HG02970 (cell line): ENCODE data around the gene KCNA10.
"Not testable (repeated sequence)": the region's sequence is repeated elsewhere in the genome, so short reads cannot be mapped to it uniquely, and the experiment has no call there.

Experiments used
- ATAC-seq: cut with Tn5 transposase; IDR thresholded peaks from one replicate; pipeline ENCODE4 v1.9.1; 2021; ENCODE audit warnings: mild to moderate bottlenecking, moderate library complexity, moderate number of reproducible peaks; ENCODE audit not compliant: unreplicated experiment, low FRiP score

The KCNA10 gene

DNA sequence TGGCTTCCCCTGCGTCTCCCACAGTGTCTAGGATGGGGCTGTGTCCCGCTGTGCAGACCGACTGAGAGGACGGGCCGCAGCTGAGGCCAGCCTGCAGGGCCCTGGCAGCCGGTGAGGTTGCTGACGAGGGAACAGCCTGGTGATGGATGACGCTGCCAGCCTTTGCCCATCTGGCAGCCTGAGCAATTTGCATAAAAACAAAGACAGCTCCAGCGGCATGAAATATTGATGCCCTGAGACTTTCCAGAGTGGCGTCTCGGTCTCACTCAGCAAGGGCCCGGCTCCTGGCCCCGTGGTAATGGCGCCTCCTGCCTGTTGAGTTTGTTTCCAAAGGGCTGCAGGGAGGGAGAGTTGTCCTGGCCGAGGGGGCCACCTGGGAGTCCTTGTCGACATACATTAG lies 19.1 kb upstream of the KCNA10 start:
- no peak for ATAC-seq

DNA sequence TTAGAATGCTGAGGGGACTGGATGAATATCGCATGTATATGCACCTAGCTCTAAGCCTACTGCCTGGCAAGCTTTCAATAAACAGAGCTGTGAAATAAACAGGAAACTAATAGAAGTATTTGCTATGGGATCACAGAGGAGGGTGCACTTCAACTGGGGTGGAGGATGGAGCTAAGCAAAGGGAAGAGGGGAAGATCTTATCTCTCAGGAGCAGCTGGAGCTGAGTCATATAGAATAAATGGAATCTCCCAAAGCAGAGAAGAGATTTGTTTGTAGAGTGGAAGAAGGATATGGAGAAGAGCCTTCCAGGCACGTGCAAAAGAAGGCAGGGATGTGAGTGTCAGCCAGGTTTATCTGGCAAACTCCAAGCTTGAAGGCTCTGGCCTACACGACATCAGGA lies 17.0 kb upstream of the KCNA10 start:
- no peak for ATAC-seq

DNA sequence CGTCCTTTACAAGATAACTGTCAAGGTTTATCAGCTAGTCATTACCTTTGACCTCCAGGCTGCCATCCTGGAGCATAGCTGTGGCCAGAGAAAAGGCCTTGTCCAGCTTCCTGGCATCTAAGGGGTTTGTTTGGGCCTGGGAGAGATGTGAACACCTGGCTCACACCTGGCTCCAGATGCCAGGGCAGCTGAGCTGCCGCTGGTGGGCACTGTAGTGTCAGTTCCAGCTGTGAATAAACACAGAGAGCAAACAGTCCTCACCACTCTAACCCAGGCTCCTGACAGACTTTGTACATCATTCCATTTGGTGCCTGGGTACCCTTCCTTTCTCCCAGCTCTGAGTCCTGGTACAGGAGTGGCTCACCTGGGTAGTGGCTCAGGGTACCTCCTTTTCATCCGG lies 14.3 kb upstream of the KCNA10 start:
- ATAC-seq, result no peak

DNA sequence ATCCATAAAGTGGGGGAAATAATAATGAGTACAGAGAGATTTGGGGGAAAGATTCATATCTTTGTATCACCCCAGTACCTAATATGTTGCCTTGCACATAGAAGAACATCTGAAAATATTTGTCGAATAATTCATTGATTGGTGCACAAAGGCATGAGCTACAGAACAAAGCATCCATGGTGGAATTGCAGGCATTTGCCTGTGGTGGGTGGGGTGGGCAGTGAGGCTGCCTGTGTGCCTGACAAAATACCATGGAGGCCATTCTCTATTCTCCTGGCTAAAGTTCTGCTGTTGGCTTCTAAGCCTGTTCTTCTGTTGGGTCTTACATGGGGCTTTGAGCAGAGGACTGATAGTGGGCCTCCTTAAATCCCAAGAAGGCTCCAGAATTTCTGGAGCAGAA lies 10.0 kb upstream of the KCNA10 start:
- ATAC-seq, result no peak

DNA sequence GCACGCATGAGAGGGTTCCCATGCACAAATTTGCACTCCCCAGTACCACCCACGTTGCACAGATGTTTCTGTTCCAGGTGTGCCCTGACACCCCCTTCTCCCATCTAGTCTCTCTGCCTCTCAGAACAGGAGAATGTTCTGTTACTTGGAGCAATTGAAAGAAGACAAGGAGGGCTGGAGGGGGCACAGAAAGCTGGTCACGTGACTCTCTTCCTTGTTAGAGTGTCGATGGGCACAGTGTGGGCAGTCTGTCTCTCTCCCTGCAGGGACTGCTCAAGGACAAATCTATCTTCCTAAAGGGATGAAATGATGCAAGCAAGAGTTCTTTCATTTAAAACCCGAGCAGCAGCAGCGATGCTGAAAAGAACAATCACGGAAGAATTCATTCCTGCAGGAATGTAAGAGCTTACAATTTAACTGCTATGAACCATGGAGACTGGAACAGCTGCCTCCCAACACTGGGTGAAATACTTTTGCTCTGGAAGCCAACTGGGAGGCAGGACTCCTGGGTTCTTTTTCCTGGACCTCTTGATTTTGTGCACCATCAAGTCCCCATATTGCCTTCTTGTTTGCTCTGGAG lies 7.3 kb upstream of the KCNA10 start:
- no peak for ATAC-seq

DNA sequence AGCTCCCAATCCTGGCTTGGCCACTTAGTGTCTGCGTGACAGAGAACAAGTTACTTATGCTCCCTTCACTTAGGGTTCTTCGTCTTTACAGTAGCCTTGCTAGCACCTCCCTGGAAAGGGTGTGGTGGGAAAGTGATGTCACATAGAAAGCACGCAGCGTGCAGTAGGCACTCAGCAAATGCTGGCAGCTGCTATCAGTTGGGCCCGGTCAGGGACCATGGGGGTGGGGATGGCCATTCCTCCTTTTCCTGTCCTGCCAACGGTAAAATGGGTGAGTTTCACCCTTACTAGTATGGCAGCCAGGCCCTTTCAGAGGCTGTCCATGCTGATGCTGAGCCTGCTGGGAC lies 6.2 kb upstream of the KCNA10 start:
- ATAC-seq, result no peak

DNA sequence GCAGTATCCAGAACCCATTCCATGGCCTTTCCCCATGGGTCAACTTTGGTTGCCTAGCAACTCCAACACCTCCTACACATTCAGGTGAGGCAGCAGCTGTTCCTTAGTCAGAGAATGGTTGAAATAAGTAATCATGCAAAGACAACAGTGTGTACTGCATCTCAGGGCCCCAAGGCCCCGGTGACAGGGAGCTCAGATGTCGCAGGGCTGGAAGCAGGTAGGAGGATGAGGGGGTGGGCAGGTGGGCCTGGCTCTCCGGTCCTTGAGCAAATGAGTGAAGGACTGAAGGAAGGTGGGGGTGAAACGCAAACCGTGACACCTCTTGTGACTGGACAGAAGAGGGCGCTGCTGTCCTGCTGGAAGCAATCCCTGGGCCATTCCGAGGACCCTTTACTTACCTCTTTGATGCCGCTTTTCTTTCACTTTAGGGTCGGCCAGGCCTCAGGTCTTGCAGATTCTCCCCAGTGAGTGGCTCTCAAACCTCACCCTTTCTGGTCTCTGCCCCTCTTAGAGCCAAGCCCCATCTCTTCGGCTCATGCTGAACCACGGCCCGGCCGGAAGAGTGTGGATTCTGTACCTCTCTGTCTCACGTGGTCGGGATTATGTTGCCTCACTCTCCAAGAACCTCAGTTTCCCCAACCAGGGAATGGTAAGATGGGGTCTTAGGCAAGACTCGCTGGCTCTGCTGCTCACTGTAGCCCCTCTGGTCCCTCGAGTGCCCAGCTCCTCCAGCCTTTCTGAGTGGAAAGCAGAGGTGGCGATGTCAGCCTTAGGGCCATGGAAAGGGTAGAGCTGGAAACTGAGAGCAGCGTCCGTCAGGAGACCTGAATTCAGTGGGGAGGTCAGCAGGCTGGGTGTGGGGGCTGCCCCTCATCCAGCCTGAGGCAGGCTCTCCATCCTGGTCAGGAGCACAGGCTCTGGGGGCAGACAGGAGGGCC lies 5.6 kb upstream of the KCNA10 start:
- ATAC-seq, result no peak

DNA sequence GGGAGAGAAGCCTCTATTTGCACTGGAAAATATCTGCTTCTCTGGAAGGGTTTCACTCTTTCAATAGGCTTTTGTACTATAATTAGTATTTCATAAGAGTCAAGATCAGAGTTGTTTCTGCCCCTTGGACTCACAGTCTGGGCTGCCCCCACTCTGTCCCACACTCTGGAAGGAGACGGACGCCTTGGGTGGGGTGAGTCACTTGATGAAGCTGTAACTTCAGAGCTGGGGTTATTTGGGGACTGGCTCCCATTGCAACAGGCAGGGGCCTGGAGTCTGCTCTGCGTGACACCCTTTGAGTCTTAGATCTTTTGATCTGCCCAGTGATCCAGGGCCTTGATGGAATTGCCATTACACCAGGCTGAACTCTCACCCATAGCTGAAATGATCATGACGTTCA lies 4.0 kb upstream of the KCNA10 start:
- no peak for ATAC-seq

DNA sequence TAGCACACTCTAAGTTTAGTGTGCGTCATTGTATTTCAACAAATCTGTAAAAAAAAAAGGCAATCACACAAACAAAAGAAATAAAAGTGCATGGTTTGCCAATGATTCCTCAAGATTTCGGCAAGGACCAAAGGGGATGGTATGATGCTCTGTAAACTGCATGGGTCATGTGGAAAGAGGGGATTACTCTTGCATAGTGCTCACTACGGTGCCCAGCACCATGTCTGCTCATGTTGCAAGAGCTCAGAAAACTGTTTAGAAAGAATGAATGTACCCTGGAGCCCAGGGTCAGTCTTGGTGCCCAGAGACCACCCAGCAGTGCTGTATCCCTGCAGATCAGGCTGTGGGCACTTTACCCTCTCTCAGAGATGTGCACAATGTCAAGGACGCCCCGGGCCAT lies 3.6 kb upstream of the KCNA10 start:
- no peak for ATAC-seq

DNA sequence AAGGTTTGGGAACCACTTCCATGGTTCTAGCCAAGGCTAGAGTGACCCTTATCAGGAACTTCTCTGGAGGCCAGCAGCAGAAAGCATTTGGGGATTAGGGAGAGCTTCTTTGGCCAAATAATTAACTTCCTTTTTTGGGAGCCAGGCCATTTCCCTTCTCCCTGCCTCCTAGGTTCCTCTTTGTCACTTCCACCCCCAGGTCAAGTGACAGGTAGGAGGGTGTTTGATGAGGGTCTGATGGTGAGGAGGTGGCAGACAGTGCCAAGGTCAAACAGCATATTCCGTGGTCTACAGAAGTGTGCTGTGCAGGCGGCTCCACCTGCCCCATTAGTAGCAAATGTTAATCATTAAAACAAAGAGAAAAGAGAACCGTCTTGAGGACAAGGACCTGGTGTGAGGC lies 1.9 kb upstream of the KCNA10 start:
- no peak for ATAC-seq

DNA sequence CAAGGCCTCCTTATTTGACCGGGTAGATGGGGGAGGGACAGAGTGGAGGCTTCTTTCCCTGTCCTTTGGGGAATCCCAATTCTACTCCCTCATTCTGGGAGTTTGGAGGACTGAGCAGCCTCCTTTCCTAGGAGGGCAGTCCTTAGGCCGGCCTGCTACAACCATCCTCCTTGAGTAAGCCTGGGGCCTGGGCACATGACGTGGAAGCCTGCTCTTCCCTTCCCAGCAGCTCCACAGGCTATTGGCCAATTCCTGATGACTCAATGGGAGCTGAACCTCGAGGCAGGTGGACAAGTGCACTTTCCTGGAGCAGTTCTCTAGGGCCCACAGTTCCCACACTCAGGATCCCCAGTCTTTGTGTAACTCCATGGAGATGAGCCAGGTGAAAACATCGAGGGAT lies 3.1 kb downstream of the KCNA10 start:
- no peak for ATAC-seq

DNA sequence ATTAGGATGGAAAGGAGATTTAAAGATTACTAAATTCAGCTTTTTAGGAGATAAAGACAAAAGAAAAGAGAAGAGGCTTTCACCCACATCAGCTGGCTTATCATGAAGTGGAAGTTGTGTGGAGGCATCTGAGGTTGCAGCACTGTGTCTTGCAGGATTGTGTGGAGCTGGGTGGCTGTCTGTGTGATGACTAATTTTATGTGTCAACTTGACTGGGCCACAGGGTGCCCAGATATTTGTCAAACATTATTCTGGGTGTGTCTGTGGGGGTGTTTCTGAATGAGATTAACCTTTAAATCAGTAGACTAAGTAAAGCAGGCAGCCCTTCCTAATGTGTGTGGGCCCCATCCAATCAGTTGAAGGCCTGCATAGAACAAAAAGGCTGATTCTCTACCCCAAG lies 3.9 kb downstream of the KCNA10 start:
- no peak for ATAC-seq

DNA sequence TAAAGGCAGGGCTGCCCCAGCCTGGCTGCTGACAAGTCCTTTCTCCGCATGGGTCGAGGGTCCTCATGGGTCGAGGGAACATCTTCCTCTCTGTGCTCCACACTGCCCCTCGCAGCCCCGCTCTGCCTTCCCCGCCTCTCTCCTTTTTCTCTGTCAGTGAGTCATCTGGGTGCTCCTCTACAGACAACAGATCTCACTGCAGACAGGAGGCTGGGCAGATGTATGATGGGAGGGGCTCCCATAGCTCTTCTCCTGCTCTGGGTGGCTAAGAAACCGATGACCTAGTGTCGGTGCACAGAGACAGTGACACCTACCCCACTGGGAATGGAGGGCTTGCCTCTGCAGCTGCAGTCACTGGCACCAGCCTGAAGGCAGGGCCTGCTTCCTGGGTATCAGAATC lies 5.5 kb downstream of the KCNA10 start:
- ATAC-seq, result no peak

DNA sequence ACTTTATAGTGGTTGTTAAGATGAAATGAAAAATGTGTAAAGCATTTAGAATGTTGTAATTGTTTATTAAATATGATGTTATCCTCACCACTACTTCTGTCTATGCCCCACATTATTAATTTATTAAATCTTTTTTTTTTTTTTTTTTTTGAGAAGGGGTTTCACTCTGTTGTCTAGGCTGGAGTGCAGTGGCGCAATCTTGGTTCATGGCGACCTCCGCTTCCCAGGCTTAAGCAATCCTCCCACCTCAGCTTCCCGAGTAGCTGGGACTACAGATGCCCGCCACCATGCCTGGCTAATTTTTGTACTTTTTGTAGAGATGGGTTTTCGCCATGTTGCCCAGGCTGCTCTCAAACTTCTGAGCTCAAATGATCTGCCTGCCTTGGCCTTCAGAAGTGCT lies 7.5 kb downstream of the KCNA10 start:
- no peak for ATAC-seq

DNA sequence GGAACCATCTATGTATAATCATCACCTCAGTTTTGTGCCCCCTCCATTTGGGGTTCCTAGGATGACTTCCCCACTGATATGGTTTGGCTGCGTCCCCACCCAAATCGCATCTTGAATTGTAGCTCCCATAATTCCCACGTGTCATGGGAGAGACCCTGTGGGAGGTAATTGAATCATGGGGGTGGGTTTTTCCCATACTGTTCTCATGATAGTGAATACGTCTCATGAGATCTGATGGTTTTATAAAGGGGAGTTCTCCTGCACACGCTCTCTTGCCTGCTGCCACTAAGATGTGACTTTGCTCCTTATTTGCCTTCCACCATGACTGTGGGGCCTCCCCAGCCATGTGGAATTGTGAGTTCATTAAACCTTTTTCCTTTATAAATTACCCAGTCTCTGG lies 8.1 kb downstream of the KCNA10 start:
- ATAC-seq, result not testable (repeated sequence)

DNA sequence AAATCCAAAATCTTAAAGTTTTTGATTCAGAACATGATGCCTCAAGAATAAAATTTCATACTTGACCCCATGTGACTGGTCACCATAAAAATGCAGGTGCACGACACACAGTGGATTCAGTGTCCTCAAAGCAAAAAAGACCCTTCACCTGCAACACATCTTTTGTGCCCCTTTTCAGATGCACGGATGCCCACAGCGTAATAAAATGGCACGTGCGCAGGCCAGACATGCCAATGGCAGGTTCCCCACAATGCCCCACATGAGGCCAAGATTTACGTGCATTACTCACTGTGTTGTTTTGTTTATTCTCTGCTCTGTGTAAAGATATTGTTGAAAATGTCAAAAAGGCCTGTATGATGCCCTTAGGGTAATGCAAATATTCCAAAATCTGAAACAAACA lies 9.3 kb downstream of the KCNA10 start:
- ATAC-seq, result no peak

DNA sequence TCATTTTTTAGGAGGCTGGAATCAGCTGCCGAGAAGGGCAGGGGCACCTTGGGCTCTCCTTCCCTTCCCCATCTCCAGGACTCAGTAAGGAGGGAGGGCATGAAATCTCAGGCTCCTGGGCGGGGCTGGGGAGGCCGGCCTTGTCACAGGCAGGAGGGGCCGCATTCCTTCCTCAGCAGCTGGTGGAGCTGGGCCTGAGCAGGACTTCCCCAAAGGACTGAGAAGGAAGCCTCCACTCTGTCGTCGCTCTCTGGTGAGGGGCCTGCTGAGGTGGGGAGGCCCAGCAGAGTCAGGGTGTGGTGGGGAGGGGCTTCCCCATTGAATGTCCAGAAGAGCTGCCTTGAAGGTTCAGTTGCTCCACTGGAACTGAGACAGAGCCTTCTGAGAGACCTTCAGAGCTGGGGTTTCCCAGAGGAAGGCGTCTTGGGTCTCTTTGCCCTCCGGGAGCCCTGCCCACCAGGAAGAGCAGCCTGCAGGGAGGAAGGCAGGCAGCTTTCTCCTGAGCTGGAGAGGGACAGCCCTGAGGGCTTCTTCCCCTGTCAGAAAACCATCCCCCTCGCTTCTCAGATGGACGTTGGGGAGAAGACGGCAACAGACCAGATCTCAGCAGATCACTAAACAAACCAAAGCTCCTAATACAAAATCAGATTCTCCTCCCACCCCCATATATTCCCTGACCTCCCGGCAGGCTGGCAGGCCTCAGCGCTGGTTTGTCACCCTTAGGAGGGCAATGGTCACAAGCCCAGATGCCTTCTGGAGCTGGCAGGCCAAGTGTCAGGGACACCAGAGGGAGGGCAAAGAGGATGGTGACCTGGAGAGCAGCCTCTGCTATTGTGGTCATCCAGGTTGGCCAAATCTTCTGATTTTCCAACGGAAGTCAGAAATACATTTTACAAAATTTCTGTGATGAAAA lies 10.7 kb downstream of the KCNA10 start:
- ATAC-seq, result no peak

DNA sequence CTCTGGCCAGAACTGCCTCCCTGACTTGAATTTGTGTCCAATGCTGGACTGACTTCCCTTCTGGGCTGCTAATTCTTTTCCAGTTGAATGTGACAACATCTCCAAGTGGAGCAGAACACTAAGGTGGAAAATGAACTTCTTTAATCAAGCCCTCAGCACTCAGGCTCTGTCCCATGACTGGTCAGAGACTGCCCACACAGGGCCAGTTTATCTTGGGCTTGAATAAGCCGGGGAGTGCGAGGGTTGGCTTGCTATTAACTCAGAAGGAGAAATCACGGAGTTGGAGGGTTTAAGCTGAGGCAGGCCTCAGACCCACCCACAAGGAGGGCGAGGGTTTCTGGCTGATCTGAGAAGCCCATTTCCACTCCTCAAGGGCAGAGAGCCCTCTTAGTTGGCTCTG lies 12.4 kb downstream of the KCNA10 start:
- ATAC-seq, result no peak

DNA sequence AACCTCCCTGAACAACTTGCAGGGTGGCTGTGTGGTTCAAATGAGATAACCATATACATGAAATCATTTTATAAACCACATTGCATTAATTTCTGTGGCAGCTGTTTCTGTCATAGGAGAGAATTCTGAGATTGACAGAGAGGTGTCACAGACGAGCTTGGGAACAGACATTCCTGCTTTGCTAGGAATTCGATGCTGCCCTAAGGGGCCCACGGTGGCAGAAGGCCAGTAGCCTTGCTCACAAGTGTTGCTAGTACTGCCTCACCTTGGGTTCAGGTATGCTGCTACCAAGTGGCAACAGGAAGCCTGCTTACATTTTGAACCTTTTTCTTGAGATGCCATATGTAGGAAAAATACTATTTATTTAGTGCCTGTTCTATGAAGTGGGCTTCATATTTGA lies 13.4 kb downstream of the KCNA10 start:
- no peak for ATAC-seq

DNA sequence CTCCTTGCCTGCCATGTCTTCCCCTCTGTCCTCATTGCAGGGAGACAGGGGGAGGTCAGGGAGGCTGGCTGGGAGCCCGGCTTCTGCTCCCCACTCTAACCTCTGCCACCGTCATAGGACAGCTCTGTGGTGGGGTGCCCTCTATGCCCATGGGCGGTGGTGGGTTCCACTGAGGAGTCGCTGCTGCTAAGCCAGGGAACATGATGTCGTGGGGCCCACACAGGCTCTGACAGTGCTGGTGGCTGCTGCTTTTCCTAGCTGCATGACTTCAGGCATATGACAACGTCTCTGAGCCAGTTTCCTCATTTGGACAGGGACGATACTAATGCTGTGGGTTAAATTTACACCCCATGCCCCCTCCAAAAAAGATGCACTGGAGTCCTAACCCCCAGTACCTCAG lies 14.7 kb downstream of the KCNA10 start:
- ATAC-seq, result no peak

DNA sequence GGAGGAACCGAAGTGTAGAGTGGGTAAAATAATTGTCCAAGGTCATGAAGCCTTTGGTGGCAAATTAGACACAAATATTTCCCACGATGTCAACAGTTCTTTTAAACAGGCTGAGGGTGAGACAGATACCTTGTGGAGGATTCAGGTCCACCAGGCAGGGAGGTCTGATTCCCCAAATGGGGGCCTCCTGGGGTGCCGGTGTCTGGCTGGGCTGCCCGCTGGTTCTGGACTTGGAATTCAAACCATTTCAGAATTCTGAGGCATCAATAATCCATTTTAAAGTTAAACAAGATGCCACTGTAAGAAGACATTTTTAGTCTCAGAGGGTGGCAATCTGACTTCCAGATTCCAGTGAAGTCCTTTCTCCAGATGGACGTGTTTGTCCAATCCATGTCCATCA lies 15.5 kb downstream of the KCNA10 start:
- no peak for ATAC-seq
